Measurements from ENCODE around the gene MYBPHL.

The MYBPHL gene

DNA sequence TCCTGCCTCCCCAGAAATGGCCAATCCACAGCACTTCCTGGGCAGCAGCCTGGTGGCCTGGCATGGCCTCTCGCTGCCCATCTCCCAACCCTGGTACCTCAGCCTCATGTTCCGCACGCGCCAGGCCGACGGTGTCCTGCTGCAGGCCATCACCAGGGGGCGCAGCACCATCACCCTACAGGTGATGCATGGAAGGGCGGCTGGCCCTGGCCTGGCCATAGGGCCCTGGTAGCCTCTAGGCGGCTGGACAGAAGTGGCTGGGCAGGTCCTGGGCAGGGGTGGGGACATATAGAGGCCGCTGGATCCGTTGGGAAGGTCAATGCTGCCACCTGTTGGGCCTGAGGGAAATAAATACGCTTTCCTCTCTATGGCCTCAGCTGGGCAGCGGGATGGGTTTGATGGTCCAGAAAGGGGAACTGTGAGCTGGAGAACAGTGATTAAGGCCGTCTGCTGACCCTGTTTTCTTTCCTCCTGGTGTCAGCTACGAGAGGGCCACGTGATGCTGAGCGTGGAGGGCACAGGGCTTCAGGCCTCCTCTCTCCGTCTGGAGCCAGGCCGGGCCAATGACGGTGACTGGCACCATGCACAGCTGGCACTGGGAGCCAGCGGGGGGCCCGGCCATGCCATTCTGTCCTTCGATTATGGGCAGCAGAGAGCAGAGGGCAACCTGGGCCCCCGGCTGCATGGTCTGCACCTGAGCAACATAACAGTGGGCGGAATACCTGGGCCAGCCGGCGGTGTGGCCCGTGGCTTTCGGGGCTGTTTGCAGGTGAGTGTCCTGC, 43.0 kb downstream of the MYBPHL start:
- peak; percentile 91 to 92 for DNase-seq

DNA sequence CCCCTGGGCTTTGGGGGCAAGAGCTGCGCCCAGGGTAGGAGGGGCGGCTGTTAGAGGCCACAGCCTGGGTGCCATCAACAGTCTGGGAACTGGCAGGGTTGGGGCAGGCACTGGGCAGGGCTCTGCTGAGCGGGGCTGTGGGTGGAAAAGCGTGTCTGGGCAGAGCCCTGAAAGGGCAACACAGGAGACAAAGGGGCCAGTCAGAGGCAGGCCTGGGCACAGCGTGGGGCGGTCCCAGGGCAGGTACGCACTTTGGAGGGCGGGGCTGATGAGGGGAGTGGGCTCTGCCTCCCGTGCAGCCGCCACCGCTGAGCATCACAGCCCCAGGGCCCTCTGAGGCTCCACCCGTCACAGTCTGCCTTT, 43.6 kb downstream of the MYBPHL start:
- DNase-seq: peak in 1 of 2 experiments; percentile 32

DNA sequence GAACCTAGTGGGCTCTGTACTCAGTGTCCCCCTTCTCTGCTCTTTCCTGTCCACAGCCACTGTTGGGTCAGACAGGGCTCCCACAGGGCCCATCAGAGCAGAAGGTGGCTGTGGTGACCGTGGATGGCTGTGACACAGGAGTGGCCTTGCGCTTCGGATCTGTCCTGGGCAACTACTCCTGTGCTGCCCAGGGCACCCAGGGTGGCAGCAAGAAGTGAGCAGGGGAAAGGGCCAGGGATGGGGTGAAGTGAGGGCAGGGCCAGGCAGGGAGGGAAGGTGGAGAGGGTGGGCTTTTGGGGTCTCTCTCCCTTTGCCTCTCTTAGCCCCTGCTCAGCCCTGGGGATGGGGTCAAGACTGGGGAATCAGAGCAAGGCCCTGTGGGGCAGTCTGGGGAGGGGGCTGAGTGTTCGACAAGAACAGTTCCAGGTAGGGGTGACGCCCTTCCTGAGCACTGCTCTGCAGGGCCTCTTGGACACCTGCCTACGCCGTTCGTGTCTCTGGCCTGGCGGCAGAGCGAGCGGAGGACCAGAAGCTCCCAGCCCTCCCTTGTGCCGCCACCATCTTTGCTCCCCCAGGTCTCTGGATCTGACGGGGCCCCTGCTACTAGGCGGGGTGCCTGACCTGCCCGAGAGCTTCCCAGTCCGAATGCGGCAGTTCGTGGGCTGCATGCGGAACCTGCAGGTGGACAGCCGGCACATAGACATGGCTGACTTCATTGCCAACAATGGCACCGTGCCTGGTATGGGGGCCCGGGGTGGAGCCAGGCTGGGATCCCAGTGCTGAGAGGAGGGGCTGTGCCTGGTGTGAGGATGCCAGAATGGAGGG, 44.4 kb downstream of the MYBPHL start:
- DNase-seq: no peak

DNA sequence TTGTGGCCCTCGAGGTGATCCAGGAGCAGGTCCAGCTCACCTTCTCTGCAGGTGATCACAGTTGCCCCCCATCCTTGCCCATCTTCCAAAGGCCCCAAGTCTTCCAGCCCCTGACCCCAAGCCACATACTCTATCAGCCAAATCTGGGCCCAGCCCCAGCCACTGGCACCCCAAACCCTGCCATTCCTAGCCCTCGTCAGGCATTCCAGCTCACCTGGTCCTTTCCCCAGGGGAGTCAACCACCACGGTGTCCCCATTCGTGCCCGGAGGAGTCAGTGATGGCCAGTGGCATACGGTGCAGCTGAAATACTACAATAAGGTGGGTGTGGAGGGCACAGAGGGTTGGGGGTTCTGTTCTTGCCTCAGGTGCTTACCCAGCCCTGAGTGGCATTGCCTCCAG, 45.2 kb downstream of the MYBPHL start:
- no peak for DNase-seq

DNA sequence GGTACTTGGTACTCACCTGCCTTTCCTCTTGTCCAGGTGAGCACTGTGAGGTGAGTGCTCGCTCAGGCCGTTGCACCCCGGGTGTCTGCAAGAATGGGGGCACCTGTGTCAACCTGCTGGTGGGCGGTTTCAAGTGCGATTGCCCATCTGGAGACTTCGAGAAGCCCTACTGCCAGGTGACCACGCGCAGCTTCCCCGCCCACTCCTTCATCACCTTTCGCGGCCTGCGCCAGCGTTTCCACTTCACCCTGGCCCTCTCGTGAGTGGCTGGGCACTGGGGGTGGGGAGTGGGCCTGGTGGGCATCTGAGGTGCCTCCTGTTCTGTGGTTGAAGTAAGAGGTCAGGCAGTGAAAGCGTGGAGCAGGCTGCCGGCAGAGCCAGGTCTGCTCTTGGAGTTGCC, 45.8 kb downstream of the MYBPHL start:
- DNase-seq: no peak

DNA sequence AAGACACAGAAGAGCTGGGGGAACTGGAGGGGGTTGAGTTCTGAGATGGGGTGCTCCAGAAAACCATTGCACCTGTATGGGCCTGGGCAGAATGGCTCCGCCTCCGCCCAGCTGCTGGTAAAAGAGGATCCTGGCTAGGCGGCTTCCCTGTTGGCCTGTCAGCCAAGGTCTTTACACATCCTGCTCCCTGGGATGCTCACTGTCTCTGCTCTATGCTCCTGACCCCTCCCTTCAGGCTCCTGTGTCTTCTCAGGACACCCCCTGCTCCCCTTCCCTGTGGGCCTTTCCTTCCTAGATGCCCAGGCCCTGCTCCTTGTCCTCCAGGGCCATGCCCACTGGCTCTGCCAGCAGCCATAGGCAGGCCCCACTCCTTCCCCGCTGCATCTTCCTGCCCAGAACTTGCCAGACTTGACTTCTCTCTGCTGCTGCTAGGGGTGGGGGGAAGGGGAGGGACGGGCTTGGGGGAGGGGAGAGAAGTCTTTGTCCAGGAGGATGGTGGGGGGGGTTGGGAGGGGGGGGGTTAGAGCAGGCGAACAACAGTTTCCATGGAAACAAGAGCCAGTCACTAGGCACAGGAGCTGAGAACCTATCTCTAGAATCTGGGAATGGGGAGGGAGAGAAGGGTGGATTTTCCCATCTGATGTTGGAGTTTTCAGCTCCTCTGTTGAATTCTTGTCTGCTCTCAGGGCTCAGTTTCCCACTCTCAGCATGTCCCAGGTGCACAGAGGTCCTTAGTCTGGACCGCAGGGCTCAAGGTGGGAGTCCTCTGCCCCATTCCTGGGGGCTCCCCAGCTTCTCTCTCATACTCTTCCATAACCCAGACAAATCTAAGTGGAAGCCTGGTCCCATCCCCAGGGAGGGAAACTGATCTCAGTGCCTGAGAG, 46.9 kb downstream of the MYBPHL start:
- no peak for DNase-seq

DNA sequence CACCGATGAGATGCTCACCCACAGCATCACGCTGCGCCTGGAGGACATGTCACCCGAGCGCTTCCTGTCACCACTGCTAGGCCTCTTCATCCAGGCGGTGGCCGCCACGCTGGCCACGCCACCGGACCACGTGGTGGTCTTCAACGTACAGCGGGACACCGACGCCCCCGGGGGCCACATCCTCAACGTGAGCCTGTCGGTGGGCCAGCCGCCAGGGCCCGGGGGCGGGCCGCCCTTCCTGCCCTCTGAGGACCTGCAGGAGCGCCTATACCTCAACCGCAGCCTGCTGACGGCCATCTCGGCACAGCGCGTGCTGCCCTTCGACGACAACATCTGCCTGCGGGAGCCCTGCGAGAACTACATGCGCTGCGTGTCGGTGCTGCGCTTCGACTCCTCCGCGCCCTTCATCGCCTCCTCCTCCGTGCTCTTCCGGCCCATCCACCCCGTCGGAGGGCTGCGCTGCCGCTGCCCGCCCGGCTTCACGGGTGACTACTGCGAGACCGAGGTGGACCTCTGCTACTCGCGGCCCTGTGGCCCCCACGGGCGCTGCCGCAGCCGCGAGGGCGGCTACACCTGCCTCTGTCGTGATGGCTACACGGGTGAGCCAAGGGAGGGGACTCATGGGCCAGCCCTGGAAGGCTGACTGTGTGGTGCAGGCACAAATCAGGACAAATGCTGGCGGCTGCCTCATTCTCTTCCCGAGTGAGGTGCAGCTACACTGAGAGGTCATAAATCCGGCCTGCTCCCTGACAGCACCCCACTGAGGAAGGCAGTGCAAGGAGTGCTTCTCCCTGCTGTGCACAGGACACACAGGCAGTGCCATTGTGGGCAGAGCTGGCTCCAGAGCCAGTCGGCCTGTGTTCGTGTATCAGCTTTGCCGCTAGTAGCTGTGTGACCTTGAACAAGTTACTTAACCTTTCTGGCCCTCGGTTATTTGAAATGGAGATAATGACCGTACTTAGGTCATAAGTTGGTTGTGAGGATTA, 48.0 kb downstream of the MYBPHL start:
- no peak for DNase-seq

DNA sequence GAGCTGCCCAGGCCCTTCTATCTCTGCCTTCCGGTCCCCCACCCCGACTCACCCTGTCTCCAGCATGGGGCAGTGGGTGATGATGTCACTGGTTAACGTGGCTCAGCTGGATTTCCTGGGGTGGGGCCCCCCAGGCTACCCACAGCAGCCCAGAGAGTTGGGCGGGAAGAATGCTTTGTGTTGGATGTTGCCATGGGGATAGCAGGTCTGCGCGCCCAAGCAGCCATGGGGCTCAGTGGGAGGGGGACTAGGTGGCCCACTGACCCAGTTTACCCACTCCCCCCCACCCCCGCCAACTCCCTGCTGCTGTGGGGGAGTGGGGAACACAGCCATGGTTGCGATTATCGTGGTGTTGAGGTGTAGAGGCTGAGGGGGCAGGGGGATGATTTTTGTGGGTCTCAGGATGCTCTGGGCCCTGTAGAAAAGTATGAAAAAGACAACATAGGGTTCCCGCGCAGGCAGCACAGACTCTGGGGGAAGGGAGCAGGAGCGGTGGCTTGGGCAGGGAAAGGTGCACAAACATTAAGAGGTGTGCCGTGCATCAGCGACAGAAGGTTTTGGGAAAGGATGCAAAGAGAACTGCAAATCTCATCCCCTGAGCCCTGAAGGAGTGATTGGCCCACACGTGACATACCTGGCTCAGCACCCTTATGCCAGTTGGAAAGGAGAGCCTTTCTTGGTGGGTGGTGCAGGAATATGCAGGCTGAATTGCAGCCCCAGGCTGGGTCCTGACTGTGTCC, 49.0 kb downstream of the MYBPHL start:
- no peak for DNase-seq

DNA sequence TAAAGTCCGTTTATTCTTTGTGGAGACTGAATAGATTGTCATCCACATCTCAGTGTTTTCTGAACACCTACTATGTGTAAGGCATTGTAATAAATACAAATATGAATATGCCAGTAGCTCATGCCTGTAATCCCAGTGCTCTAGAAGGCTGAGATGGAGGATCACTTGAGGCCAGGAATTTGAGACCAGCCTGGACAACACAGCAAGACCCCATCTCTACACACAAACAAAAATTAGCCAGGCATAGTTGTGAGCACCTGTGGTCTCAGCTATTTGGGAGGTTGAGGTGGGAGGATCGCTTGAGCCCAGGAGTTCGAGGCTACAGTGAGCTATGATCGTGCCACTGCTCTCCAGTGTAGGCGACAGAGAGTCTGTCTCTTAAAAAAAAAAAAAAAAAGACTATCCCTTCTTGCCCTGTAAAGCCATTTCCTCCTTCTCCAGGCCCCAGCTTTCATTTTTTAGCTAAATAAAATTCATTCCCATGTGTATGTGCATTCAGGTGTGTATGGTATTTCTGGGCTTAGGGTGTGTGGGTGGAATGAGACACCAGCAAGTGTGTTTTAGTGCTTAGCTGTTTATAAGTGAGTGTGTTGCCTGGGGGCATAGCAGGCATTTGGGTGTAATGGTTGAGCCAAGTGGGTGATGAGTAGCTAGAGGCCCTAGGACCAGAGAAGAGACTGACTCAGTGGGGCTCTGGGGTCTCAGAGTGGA, 49.7 kb downstream of the MYBPHL start:
- DNase-seq: no peak

DNA sequence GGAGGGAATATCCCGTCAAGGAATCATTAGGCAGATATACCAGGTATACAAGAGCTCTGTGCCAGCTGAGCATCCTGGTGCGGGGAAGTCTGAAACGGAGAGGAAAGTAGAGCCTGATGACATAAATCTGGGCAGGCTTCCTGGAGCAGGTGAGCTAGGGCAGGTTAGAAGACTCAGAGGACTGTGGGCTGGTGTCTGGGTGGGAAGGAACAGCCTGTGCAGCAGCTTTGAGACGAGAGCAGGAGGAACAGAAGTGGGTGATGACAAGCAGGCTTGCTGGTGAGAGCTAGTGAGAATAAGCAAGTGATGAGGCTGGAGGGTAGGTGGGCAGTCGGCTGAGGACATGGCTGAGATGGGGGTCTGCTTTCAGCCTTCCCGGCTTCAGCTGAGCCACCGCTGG, 50.7 kb downstream of the MYBPHL start:
- no peak for DNase-seq

DNA sequence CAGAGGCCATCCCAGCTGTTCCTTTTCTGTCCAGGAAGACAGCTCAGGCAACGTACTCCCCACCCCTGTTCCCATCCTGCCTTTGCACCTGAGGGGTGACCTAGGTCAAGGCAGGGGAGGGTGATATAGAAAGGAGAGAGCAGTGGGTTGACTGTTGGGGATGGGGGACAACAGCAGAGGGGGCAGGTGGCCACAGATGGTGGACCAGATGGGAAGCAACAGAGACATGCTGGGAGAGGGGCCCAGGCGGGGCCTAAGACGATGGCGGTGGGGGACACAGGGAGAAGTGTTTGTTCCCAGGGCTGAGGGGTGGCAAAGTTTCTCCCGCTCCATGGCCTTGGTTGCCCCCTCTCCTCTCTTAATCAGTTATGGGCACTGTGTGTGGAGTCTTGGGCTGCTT, 51.1 kb downstream of the MYBPHL start:
- DNase-seq: no peak

DNA sequence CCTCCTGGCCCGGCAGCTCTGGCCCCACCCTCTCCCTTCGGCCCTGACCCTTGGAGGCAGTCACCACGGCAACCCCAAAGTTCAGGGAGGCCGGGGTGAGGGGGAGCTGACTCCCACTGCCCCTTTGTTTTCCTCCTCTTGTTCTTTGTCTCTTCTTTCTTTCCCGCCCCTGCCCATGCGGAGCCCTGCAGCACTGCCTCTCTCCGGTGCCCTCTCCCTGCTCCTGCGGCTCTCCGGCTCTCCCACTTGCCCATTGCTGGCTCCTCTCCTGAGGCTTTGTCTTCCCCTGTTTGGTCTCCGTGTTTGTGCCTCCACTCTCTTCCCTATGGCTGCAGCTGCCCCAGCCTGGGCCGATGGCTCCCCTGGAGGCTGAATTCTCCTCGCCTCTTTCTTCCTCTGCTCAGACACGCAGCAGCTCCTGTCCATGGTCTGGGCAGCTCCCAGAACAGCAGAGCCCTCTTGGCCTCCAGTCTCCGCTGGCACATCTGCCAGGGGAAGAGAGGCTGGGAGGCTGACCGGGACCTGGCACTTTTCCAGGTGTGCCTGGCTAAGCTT, 51.6 kb downstream of the MYBPHL start:
- DNase-seq: no peak

DNA sequence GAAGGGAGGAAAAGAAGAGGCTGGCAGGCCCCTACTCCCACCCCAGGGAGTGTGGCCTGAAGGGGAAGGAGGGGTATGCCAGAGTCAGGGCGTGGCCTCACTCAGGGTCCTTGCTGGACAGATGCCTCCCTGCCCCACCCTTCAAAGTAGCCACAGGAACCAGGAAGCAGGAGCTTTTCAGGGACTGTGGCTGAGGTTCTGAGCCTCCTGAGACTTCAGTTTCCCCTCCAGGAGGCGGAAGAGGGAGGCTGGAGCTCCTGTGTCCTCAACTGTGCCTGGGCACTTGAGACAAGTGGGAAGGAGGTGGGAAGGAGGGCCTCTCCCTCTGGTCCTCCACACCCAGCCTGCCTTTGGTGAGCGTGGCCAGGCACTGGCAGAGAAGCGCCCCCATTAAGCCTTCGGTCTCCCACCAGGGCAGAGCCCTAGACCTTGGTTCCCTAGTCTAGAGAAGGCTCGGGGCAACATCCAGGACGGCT, 52.2 kb downstream of the MYBPHL start:
- DNase-seq: no peak

DNA sequence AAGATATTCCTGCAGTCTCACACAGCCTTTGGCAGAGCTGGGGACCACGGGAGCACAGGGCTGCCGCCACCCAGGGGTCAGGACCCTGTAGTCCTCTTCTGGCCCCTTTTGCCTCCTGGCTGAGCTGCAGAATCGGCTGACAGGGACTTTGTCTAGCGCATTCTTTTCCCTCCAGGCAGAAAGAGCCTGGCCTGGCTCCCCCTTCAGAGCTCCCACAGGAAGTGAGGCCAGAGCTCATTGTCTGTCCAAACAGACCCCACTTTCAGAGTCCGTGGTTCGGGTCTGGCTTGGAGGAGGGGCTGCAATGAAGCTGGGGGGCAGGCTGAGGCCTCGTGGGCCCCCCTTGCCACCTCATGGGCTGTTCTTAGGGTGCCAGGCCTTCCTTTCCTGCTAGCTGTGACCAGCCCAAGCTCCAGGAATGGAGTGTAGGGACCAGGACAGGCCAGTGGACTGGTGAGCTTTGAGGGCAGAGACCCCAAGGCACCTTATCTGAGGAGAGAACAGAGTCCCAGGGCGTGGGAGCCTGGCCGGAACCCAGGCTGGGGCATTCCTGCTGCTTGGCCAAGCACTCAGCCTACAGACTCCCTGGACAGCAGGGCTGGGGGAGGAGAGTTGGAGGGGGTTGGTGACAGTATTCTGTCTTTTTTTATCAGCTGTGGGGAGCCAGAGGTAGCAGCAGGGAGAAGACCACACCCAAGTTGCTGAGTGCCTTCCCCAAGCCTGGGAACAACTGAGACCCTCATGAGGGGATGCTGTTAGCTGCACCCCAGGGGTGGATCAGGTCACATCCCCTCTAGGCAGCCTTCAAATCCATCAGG, 52.8 kb downstream of the MYBPHL start:
- no peak for DNase-seq

DNA sequence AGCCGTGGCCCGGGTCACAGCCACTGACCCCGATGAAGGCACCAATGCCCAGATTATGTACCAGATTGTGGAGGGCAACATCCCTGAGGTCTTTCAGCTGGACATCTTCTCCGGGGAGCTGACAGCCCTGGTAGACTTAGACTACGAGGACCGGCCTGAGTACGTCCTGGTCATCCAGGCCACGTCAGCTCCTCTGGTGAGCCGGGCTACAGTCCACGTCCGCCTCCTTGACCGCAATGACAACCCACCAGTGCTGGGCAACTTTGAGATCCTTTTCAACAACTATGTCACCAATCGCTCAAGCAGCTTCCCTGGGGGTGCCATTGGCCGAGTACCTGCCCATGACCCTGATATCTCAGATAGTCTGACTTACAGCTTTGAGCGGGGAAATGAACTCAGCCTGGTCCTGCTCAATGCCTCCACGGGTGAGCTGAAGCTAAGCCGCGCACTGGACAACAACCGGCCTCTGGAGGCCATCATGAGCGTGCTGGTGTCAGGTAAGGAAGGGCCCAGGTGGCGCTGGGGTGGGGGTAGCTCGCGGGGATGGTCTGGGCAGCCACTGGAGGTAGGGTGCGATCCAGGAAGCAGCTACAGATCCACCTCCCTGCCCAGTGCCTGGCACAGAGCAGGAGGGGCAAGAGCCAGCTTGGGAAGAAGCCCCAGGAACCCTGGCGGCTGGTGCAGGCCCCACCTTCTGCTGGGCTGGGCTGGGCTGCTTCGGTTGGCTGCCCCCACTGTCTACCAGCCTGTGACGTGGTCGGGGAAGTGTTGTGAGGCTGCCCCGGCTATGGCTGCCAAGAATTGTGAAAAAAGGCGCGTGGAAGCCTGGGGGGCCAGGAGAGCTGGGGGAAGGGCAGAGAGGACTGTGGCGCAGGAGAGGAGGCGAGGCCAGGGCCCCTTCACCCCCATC, 53.7 kb downstream of the MYBPHL start:
- DNase-seq: no peak

DNA sequence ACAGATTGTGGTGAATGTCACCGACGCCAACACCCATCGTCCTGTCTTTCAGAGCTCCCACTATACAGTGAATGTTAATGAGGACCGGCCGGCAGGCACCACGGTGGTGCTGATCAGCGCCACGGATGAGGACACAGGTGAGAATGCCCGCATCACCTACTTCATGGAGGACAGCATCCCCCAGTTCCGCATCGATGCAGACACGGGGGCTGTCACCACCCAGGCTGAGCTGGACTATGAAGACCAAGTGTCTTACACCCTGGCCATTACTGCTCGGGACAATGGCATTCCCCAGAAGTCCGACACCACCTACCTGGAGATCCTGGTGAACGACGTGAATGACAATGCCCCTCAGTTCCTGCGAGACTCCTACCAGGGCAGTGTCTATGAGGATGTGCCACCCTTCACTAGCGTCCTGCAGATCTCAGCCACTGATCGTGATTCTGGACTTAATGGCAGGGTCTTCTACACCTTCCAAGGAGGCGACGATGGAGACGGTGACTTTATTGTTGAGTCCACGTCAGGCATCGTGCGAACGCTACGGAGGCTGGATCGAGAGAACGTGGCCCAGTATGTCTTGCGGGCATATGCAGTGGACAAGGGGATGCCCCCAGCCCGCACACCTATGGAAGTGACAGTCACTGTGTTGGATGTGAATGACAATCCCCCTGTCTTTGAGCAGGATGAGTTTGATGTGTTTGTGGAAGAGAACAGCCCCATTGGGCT, 54.5 kb downstream of the MYBPHL start:
- DNase-seq: no peak

Data from activated T-cell treated with anti-CD3 and anti-CD28 coated beads, Interleukin-2, amount 50 U/mL, for 48 hours (primary cell).